HG03571 (cell line): ENCODE data around the gene PLEKHG2.

ENCODE experiments used
- ATAC-seq: cut with Tn5 transposase; IDR thresholded peaks from one replicate; pipeline ENCODE4 v1.9.1; 2021; ENCODE audit not compliant: unreplicated experiment

PLEKHG2 gene

GRCh38 chr19:39420769-39421168 lies 8.3 kb downstream of the PLEKHG2 start:
- no peak for ATAC-seq

DNA sequence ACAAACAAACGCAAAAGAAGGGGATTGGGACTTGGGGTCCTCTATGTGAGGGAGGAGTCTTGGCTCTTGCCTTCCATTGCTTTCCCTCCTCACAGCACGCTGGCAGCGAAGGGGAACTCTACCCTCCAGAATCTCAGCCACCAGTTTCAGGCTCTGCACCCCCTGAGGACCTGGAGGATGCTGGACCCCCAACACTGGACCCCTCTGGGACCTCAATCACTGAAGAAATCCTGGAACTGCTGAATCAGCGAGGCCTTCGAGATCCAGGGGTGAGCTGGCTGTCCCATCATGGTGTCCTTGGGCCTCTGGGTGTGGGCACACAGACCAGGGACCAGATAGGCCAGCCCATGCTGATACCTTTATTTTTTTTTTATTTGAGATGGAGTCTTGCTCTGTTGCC lies 9.6 kb downstream of the PLEKHG2 start:
- no peak for ATAC-seq

DNA sequence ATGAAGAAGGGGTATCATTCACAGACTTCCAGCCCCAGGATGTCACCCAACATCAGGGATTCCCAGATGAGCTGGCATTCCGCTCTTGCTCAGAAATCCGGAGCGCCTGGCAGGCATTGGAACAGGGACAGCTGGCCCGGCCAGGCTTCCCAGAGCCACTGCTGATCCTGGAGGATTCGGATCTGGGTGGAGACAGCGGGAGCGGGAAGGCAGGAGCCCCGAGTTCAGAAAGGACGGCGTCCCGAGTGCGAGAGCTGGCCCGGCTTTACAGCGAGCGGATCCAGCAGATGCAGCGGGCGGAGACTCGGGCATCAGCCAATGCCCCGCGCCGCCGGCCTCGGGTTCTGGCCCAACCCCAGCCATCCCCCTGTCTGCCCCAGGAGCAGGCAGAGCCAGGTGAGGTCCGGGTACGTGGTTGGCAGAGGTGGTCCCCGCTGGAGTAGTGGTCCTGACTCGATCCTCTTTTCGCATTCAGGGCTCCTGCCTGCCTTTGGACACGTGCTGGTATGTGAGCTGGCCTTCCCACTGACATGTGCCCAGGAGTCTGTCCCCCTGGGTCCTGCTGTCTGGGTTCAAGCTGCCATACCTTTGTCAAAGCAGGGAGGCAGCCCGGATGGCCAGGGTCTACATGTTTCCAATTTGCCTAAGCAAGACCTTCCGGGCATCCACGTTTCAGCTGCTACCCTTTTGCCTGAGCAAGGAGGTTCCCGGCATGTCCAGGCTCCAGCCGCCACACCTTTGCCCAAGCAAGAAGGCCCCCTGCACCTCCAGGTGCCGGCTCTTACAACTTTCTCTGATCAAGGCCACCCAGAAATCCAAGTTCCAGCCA lies 11.0 kb downstream of the PLEKHG2 start:
- no peak for ATAC-seq

GRCh38 chr19:39424934-39425333 lies 12.5 kb downstream of the PLEKHG2 start:
- no peak for ATAC-seq

DNA sequence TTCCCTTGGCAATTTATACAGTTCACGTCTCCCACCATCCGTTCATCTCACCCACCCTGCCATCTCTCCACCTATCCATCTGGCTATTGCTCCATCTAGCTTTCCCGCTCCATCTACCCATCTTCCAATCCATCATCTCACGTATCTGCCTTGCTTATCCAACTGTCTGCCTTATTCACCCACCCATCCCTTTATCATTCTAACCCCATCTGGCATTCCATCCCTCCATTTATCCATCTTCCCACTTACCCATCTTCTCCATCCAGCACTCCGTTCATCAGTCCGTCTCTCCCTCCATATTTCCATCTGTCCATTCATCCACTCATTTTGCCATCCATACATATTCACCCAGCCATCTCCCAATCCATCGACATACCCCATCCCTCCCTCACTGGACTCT lies 13.3 kb downstream of the PLEKHG2 start:
- no peak for ATAC-seq

DNA sequence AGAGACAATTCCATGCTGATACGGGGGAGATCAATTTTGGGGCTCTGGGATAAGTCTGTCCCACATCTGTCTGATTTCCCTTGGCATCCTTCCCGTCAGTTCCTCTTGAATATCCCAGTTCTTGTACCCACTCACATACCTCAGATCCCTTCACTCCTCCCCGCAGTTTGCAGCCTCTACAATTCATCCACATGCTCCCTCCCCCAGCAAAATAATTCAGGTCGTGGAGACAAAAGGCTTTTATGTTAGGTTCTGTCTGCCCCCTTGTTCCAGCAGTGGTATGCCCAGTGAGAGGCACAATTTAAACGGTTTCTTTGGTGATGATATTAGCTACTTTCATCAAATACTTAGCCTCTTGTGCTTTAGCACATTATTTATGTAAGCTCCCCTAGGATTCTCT lies 13.7 kb downstream of the PLEKHG2 start:
- no peak for ATAC-seq

- no peak for ATAC-seq
Observed at GRCh38 chr19:39427707-39428106, 15.2 kb downstream of the PLEKHG2 start.

DNA sequence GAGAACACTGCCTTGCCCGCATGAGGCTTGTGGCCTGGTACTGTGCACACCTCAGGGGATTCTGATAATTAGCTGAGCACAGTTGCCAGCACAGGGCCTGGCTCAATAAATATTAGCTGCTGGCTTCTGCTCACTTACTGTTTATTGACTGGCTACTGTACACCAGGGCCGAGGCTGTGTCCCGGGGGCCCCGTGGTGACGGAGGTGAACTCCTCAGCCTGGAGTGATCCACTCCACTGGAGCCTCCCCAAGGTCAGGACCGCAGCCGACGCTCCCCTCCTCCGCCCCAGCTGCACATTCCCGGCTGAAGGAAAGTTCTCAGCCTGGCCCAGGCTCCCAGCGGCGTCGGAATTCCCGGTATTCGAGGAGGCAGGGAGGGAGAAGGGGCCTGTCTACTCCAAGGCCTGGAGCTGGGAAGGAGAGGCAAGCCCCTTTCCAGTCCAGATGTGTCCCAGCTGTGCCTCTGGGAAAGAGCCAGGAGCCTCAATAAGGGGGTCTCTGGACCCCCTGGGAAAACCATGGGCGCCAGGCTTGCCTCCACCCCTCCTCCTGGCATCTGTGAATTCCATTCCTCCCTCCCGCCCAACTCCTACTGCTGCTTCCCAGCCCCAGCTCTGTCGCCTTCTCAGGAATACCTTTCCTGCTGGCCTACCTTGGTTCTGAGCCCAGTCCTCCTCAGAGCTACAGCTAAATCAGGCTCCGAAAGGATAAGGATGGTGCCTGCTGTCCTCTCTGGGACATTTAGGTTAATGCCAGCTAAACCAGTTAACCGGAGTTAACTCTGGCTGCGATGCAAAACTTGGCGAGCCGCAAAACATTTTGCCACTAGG lies 16.0 kb downstream of the PLEKHG2 start:
- ATAC-seq = no peak

DNA sequence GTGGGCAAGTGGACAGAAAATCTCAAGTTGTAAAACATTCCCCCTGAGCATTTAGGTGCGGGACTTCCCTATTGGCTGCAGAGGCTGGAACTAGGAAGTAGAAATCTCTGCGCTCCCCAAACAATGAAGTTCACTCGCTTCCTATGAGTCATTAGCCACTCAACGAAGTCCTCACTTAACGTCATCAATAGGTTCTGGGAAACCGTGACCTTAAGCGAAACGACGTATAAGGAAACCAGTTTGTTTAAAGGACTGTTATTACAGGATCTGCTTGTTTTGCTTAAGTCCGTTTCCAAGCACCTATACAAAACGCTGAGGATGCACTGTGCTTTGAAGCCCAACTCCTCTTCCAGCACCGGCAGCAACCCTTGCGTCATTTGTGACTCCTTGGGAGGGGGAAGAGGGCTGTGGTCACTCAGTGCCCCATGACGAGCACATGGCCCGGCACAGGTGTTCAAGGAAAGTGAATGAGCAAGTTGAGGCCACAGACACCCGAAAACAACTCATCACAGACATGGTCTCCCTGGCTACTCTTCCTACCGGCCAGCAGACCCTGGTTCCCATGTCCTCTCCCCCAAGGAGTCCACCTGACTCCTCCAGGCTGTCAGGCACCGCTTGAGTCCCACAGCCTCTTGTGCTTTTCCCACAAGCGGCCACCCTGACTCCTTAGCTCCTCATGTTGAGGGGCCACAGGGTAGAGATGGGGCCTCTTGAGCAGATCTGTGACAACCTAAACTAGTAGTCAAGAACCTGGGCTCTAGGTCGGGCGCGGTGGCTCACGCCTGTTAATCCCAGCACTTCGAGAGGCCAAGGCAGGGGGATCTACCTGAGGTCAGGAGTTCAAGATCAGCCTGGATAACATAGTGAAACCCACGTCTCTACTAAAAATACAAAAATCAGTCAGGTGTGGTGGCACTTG lies 18.5 kb downstream of the PLEKHG2 start:
- ATAC-seq = peak; percentile 50

GRCh38 chr19:39432677-39433025 lies 20.2 kb downstream of the PLEKHG2 start:
- no peak for ATAC-seq

- ATAC-seq = no peak
Observed at GRCh38 chr19:39433480-39434079, 21.1 kb downstream of the PLEKHG2 start.

- ATAC-seq = no peak
Observed at GRCh38 chr19:39434123-39435076, 21.9 kb downstream of the PLEKHG2 start.

DNA sequence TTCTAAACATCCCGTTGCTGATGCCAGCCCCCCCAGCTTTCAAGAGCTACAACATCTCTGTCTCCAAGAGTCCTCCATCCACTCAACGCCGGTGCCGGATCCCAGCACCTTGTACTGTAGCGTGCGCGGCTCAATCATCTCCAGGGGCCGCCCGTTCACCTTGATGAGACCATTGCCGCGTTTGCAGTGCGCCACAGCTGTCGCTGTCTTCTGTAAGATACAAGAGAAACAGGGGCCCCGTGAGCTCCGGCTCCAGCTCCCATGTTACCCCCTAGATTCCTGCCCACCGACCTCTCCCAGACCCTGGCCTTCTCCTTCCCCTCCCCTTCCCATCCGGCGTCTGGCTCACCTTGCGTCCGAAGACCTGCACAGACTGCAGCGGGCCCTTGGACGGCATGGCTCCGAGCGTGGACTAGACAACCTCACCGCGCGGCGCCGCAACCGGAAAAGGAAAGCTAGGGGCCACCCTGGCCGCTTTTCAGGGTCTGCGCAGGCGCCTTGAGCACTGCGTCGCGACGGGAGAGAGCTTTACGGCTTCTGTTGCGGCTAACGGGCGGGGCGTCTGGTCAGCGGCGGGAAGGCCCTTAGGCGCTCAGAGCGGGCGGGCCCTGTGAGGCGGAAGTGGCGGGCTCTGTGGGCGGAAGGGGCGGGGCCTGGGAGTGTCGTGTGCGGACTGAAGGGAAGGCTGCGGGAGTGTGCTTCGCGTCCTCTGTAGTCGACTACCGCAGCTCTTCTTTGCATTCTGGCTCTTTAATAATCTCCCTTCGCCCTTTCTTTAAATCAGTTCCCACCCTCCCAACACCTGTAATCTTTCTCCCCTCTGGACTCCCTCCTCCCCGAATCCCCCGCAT lies 23.3 kb downstream of the PLEKHG2 start, which contains the start of gene RPS16:
Gene RPS16, minus strand, starts transcription at position 451 of the 851 bp plus-strand sequence. Its CDS starts 54 bp downstream, at position 397.
- ATAC-seq = peak; percentile 57

DNA sequence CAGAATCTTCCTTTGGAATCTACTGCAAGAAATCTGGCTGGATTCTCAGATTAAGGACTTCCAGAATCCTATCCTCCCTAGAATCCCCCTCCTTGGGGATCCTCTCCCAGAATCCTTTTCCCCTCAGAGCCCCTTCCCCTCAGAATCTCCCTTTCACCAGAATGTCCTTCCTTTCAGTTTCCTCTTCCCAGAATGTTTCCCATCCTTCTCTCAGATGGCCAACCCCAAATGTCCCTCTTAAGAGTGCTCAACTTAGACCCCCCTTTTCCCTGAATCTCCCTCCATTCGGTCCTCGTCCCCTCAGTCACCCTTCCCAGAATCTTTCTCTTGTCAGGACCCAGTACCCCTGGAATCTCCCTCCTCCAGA lies 23.9 kb downstream of the PLEKHG2 start:
- no peak for ATAC-seq

DNA sequence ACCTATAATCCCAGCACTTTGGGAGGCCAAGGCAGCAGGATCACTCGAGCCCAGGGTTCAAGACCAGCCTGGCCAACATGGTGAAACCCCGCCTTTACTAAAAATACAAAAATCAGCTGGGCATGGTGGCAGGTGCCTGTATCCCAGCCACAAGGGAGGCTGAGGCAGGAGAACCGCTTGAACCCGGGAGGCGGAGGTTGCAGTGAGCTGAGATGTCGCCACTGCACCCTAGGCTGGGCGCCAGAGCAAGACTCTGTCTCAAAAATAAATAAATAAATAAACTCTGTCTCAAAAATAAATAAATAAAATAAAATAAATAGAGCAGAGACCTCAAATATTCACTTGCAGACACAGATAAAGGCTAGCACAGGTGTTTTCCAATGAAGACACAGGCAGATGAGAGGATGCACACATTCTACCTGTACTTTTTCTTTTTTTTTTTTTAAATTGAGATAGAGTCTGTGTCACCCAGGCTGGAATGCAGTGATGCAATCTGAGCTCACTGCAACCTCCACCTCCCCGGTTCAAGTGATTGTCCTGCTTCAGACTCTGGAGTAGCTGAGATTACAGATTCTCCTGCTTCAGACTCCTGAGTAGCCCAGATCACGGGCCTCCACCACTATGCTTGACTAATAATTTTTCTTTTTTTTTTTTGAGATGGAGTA lies 25.9 kb downstream of the PLEKHG2 start:
- ATAC-seq = no peak

DNA sequence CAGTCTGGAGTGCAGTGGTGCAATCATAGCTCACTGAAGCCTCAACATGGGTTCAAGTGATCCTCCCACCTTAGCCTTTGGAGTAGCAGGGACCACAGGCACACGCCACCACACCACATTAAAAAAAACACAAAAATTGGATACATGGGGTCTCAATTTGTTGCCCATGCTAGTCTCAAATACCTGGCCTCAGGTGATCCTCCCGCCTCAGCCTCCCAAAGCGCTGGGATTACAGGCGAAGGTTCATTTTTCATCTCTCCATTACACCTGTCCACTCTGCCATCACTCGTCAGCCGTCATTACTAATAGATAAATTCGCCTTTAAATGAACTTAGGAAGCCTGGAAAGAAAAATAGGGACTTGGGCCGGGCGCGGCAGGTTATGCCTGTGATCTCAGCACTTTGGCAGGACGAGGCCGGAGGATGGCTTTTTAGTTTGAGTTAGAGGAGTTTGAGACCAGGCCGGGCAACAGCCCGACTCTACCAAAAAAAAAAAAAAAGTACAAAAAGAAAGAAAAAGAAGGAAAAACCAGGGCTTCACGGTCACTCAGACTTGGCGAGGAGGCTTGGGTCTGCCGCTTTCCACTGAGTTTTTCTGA lies 32.2 kb downstream of the PLEKHG2 start:
- no peak for ATAC-seq

- peak; percentile 67 for ATAC-seq
Observed at GRCh38 chr19:39445196-39446111, 33.0 kb downstream of the PLEKHG2 start, which contains the start of gene SUPT5H. SUPT5H (plus strand) TSS chr19:39445582; CDS start chr19:39445891, 309 bp downstream.
